GM19238 (cell line): ENCODE results near the gene TET2.

ENCODE experiments used
- DNase-seq: peaks from one replicate; pipeline ENCODE4 v3.0.0; 2011; ENCODE audit warnings: low spot score; ENCODE audit not compliant: insufficient read length

Gene TET2

GRCh38 chr4:105182211-105182610 lies 35.5 kb downstream of the TET2 start:
- DNase-seq, result no peak

- no peak for DNase-seq
Observed at GRCh38 chr4:105184316-105184980, 37.8 kb downstream of the TET2 start.

- no peak for DNase-seq
Observed at GRCh38 chr4:105186701-105187161, 40.1 kb downstream of the TET2 start.

DNA sequence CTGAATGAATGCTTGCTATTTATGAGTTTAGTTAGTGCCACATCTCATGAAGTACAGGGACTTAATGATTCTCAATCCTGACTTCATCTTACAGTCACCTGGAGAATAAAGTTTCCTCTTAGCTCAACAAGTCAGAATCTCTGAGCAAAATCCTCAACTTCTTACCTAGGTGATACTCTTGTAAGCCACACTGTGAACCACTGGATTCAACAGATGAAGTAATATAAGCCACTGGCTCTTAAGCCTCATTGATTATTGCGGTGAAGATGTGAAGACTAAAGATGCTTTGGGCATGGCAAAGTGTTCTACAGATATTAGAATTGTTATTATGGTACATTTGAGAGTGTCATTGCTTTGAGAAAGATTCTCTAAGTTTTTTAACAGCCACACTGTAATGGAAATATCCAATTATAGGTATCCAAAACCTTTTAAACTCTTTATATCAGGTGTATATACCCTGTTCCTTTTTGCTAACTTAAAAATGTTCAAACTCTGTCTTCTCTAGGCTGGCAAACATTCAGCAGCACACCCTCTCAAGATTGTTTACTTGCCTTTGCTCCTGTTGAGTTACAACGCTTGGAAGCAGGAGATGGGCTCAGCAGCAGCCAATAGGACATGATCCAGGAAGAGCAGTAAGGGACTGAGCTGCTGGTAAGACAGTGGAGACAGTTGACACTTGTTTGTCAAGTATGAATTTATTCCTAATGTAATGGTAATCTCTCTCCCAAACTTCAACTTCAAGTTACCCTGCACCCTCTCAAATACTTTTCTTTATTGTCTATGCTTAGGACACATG lies 43.4 kb downstream of the TET2 start:
- no peak for DNase-seq

DNA sequence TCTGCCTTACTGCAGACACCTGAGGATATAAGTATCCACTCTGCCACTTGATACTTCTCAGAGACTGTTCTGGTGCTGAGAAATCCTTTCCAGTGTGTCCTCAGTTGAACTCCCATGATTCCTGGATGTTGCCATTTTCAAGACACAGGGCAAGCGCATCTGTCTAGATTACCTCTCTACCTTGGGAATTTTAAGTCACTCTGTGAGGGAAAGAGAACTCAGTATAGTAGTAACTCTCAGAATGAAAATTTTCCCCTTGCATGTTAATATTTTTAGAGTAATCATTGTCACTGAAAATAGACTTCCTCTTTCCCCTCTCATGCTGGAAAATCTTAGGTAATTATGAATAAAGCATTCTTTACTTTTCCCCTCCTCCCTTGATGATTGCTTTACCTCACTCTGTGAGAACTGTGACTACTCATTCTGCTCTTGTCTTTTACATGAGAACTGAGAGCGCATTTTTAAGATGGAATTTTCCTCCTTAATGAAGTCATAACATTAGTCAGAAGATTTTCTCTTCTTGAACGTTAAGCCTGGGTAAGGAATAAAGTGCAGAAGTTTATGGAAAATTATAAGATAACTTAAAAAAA lies 45.0 kb downstream of the TET2 start:
- DNase-seq, result no peak

DNA sequence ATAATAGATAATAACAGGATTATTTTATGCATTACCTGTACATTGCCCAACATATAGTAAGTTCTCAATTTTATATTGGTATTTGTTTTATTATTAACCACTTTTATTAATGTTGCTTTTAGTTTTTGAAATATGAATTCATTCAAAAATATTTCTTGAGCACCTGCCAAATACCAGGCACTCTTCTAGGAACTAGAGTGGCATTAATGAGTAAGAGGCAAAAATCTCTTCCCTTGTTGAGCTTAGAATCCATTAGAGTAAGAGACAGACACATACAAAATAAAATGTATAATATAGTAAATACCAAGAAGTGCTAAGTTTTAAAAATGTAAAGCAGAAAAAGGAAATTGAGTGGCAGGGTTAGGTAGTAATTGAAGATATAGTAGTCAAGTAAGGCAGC lies 45.8 kb downstream of the TET2 start:
- DNase-seq, result no peak

DNA sequence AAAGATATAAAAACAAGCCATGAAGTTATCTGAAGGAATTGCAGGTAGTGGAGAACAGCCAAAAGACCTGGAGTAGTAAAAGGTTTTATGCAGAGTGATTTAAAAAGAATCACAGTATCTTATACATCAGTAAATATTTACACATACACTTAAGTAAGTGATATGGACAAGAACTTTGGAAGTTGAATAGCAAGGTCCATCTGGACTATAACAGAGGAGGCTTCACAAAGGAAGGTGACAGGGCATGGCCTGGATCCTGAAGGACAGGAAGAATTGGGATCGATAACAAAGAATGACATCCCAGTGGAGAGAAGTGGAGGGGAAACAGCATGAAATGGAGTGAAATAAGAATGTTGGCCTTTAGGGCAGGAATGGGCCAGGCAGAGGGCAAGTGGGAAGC lies 46.2 kb downstream of the TET2 start:
- no peak for DNase-seq

- DNase-seq, result no peak
Observed at GRCh38 chr4:105193536-105193935, 46.9 kb downstream of the TET2 start.

DNA sequence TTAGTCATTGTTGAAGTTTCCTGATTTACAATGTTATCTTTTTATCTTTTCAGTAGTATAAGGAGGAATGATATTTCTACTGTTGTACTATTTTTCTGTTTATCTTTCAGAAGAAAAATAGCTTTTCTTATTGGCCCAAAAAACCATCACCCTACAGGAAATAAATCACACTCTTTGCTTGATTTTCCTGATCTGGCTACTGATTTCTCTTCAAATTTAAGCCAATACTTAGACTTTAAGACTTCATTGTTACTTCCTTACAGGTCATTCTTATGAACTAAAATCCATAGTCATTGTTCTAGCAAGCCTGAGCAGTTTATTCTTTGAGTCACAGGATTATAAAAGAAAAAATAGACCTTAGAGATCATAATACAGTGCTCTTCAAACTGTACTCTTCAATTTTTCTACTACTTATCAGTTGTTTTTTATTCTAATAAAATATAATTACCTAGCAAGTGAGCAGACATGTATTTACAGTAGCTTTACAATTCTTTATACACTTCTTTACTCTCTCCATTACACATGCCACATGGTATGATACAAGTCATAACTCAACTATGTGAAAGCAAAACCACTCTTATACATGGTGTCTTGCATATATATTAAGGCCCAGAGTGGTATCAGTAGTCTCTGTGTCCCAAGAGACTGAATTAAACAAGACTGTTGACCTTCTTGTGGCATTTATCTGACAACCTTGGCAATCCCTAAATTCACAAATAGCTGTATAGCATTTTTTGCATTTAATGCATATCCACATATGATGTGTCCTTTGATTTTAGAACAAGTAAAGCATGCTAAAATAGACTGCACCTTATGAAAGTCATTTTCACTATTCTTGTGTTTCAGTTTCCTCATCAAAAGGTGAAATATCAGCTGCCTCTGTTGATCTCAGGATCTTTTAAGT lies 47.9 kb downstream of the TET2 start:
- no peak for DNase-seq

DNA sequence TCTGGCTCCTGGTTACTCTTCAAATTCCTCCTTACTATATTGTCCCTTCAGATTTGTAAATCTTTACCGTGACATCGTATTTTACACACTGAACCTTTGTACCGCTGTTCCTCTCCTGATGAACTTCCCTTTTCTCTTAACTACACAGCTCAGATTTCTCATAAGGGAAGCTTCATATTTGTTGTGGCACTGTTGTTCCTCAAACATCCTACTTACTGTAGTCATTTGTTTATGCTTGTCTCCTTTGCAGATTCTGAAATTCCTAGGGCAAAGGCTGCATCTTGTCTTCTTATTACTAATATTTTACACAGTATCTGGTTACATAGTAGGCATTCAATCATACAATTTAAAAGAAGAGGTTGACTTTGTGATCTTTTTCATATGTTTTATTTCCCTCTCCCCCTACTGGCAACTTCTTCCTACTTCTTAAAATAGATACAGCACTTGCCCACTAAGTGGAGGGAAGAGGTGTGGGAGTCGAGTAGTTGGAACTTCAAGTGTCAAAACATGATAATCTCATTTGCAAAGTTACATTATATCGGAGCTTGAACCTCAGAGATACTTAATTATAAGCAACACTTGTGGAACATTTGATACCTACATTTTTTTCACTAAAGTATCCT lies 50.0 kb downstream of the TET2 start:
- no peak for DNase-seq

DNA sequence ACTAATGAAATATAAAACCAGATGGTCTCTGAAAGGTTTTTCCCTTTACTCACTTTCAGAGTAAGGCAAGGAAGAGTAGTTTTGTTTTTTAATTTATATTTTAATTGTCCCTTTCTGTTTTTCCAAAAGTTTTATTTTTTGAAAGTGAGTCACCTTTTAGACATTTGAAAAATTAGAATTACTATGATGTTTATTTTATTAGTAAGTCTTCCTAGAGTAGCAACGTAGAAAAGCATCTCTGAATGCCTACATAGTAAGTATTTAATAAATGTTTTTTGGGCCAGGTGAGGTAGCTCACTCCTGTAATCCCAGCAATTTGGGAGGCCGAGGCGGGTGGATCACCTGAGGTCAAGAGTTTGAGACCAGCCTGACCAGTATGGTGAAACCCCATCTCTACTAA lies 51.1 kb downstream of the TET2 start:
- no peak for DNase-seq

DNA sequence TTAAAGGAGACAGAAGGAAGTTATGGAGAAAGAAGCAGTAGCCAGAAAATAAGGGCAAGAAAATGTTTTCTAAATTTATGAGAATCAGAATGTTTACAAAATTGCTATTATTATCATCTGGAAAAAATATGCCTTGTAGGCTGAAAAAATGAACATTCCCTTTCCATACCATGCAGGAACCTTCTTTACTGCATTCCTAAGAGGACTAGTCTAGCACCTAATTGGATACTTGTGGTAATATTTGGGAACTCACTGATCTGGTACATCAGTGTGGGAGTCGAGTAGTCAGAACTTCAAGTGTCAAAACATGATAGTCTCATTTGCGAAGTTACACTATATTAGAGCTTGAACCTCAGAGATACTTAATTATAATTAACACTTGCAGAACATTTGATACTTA lies 51.9 kb downstream of the TET2 start:
- DNase-seq, result no peak

DNA sequence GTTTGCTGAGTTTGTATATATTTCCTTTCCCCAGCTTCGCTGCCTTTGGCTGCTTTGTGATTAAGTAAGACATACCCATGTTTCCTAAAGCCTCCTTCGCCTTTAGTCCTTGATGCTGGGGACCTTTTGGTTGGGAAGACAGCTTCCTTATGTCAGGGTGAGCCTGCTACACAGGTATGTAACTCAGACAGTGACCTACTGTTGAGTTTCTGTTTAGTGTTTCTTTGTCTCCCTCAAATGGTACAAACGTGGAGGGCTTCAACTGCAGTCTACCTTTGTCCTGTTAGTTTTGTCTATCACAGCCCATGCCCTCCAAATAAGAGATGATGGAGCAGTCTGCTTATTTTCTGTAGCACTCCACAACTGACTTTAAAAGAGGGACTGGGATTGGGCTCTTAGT lies 59.5 kb downstream of the TET2 start:
- DNase-seq, result no peak

- DNase-seq, result no peak
Observed at GRCh38 chr4:105207386-105207785, 60.7 kb downstream of the TET2 start.

GRCh38 chr4:105208561-105208960 lies 61.9 kb downstream of the TET2 start:
- no peak for DNase-seq

GRCh38 chr4:105210916-105211315 lies 64.2 kb downstream of the TET2 start:
- no peak for DNase-seq

- DNase-seq, result no peak
Observed at GRCh38 chr4:105215609-105216313, 69.1 kb downstream of the TET2 start.

DNA sequence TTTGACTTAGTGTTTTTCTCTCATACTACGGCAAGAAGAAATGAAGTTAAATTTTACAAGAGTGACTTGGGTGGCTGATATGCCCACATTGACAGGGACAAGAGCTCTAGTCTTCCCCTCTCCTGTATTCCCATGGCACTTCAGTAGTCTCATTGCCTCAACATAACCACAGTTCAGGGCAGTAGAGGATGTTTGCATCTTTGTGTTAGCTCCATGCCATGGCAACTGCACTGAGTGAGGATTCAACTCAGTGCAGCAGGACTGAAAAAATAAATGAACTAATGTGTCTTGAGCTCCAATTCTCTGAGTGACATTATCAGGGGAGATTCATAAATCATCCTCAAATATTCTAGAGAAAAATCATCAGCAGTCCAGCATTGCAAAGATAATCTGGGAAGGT lies 78.8 kb downstream of the TET2 start:
- DNase-seq, result no peak

- DNase-seq, result no peak
Observed at GRCh38 chr4:105227054-105227453, 80.4 kb downstream of the TET2 start.

- DNase-seq, result no peak
Observed at GRCh38 chr4:105230287-105230686, 83.6 kb downstream of the TET2 start.
